ENCODE measurements around the gene PSMB1. TPM values are rescaled to one million over a fixed set of nuclear protein-coding genes. Genes with fewer than 3 reads are reported as not detected.

Gene PSMB1
- total RNA-seq, 5 donors from 2014 or later (not counting 1 experiment from before 2014, with no cell fraction given) = 85.6 to 106 (median 94.6) TPM

DNA sequence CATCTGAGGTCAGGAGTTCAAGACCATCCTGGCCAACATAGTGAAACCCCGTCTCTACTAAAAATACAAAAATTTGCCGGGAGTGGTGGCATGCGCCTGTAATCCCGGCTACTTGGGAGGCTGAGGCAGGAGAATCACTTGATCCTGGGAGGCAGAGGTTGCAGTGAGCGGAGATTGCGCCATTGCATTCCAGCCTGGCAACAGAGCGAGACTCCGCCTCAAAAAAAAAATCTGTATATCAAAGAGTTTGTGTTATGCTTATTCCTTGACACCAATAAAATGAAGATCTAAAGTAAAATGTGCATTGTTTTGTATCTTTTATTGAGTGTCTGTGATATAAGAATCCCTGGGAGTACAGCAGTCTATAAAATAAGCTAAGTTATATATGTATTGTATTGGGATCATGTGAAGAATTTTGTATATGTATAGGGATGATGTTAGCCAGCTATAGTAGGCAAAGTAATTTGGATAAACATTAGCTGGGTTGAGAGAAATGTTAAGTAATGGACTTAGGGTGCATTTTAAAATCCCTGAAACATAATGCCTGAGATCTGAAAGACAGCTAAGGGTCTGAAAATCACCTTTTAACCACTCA is 11.9 kb upstream of the PSMB1 start:
- Mint-ChIP-seq H3K4me3 (no peak overlapping the region), H3K9me3 (no peaks in the 10 kb centered on the region), H3K36me3 (peaks cover 46% of the 10 kb centered on the region), H3K27me3 (no peaks in the 10 kb centered on the region), H3K27ac (no peak overlapping the region), H3K4me1 (peaks cover 19 to 27% (median 26%) of the 10 kb centered on the region in 3 donors)
- Histone ChIP-seq H3K36me3 (ENCODE audit: control insufficient read depth in 2 of 2, extremely low read depth in 1 of 2, insufficient read depth in 1 of 2, low read length in 1 of 2) (peaks cover 3 to 71% of the 10 kb centered on the region in 2 donors), H3K9me3 (no peaks in the 10 kb centered on the region), H3K4me3 (ENCODE audit: control insufficient read depth in 1 of 2, extremely low read depth in 1 of 2, low read length in 1 of 2) (no peak overlapping the region), H3K4me1 (ENCODE audit: control insufficient read depth in 1 of 2, extremely low read depth in 1 of 2, insufficient read depth in 2 of 2, low read length in 2 of 2) (no peaks in the 10 kb centered on the region), H3K27ac (ENCODE audit: low read length) (no peak overlapping the region), H3K27me3 (replicated peaks in 1 of 2; ENCODE audit: control insufficient read depth in 2 of 2, extremely low read depth in 1 of 2, insufficient read depth in 2 of 2, low read length in 1 of 2) (no peaks in the 10 kb centered on the region)
- no peak for DNase-seq
- no peak for ATAC-seq (replicated peaks in 1 of 4)
- CTCF ChIA-PET = interaction anchor here in 1 of 2 donors (0.8 kb wide), 1 partner anchor 13 kb away, joined by 4 read pairs; no protein-coding TSS in a partner anchor
- POLR2A ChIA-PET = interaction anchor here in 1 of 2 donors (0.6 kb wide), 1 partner anchor 726 kb away, joined by 3 read pairs; no protein-coding TSS in a partner anchor
- WGBS (ENCODE audit: insufficient coverage) = no CpG with 5 or more reads among the region's 8 CpGs

DNA sequence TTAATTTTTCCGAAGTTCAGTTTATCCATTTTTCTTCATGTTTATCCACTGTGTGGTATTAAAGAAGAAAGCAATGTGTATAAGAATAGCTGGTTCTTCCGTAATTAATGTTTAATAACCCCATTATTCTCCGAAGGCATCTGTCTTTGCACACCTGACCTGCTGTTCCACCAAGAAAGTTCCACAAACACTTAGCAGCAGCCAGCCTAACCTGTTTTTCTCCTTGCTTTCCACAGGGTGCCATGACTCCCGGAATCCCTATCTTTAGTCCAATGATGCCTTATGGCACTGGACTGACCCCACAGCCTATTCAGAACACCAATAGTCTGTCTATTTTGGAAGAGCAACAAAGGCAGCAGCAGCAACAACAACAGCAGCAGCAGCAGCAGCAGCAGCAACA is 8.4 kb upstream of the PSMB1 start:
- DNase-seq (no peak), ATAC-seq (replicated peaks in 1 of 4) (no peak)
- Mint-ChIP-seq H3K36me3 (peaks cover 53% of the 10 kb centered on the region), H3K27ac (no peak overlapping the region), H3K4me1 (peaks cover 41 to 55% (median 48%) of the 10 kb centered on the region in 3 donors), H3K4me3 (no peak overlapping the region), H3K27me3 (no peaks in the 10 kb centered on the region), H3K9me3 (no peaks in the 10 kb centered on the region)
- H3K27me3 ChIP-seq (replicated peaks in 1 of 2; ENCODE audit: control insufficient read depth in 2 of 2, extremely low read depth in 1 of 2, insufficient read depth in 2 of 2, low read length in 1 of 2) = no peaks in the 10 kb centered on the region
- peaks cover 5 to 69% of the 10 kb centered on the region in 2 donors for H3K36me3 ChIP-seq (ENCODE audit: control insufficient read depth in 2 of 2, extremely low read depth in 1 of 2, insufficient read depth in 1 of 2, low read length in 1 of 2)
- WGBS (ENCODE audit: insufficient coverage) = 100% methylated on average over 2 of the region's 4 CpGs
- H3K27ac ChIP-seq (ENCODE audit: low read length) = no peak overlapping the region
- ChIA-PET CTCF (no interaction called here), POLR2A (no interaction called here)
- H3K9me3 ChIP-seq = no peaks in the 10 kb centered on the region
- H3K4me1 ChIP-seq (ENCODE audit: control insufficient read depth in 1 of 2, extremely low read depth in 1 of 2, insufficient read depth in 2 of 2, low read length in 2 of 2) = no peaks in the 10 kb centered on the region
- no peak overlapping the region for H3K4me3 ChIP-seq (ENCODE audit: control insufficient read depth in 1 of 2, extremely low read depth in 1 of 2, low read length in 1 of 2)

DNA sequence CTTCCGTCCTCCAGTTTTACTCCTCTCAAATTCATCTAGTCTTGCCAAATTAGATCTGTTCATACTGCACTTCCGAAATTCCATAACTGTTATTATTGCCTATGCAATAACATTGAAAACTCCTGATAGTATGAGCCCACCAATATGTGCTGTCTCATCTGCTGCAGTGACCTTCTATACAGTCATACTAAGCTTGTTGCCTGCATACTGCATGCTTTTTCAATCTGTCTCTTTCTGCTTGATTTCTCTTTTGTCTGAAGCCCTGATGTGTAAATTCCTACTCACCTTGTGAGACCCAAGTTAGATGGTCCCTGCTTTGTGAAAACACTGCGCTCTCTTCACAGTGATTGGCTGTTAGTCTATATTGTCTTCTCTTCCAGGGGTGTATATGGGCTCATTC is 2.2 kb upstream of the PSMB1 start:
- Mint-ChIP-seq H3K27ac (no peak overlapping the region), H3K27me3 (no peaks in the 10 kb centered on the region), H3K4me1 (peaks cover 32 to 34% (median 33%) of the 10 kb centered on the region in 3 donors), H3K9me3 (no peaks in the 10 kb centered on the region), H3K4me3 (no peak overlapping the region), H3K36me3 (peaks cover 26% of the 10 kb centered on the region)
- Histone ChIP-seq H3K36me3 (ENCODE audit: control insufficient read depth in 2 of 2, extremely low read depth in 1 of 2, insufficient read depth in 1 of 2, low read length in 1 of 2) (peaks cover 2 to 25% of the 10 kb centered on the region in 2 donors), H3K9me3 (no peaks in the 10 kb centered on the region), H3K27ac (ENCODE audit: low read length) (no peak overlapping the region), H3K4me1 (ENCODE audit: control insufficient read depth in 1 of 2, extremely low read depth in 1 of 2, insufficient read depth in 2 of 2, low read length in 2 of 2) (peaks cover 23 to 25% of the 10 kb centered on the region in 2 experiments), H3K27me3 (replicated peaks in 1 of 2; ENCODE audit: control insufficient read depth in 2 of 2, extremely low read depth in 1 of 2, insufficient read depth in 2 of 2, low read length in 1 of 2) (no peaks in the 10 kb centered on the region), H3K4me3 (ENCODE audit: control insufficient read depth in 1 of 2, extremely low read depth in 1 of 2, low read length in 1 of 2) (no peak overlapping the region)
- ATAC-seq (replicated peaks in 1 of 4) (no peak), DNase-seq (no peak)
- ChIA-PET POLR2A (no interaction called here), CTCF (no interaction called here)
- WGBS (ENCODE audit: insufficient coverage) = 61% methylated on average over 3 of the region's 3 CpGs

DNA sequence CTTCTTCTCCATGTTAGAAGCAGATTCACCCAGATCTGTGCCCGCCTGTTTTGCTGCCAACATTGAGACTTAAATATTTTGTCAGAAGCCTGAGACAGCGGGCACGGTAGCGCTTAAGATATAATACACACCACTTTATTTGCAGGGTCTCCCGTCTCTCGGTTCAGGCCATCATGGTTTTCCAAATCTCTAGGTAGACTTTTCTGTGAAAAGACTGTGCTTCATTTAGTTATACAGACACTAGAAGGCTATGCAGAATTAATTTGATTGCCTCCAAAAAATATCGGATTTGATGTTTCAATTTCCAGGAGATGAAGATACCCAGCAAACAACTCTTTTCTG is 1.7 kb upstream of the PSMB1 start:
- no peak for ATAC-seq (replicated peaks in 1 of 4)
- H3K9me3 ChIP-seq = no peaks in the 10 kb centered on the region
- peak in 4 of 35 experiments; percentile 0 to 8 (median 0) for DNase-seq
- WGBS (ENCODE audit: insufficient coverage) = 0% methylated on average over 4 of the region's 7 CpGs
- peaks cover 23 to 25% of the 10 kb centered on the region in 2 experiments for H3K4me1 ChIP-seq (ENCODE audit: control insufficient read depth in 1 of 2, extremely low read depth in 1 of 2, insufficient read depth in 2 of 2, low read length in 2 of 2)
- Mint-ChIP-seq H3K36me3 (peaks cover 25% of the 10 kb centered on the region), H3K27ac (no peak overlapping the region), H3K4me1 (peaks cover 27 to 37% (median 36%) of the 10 kb centered on the region in 3 donors), H3K4me3 (no peak overlapping the region), H3K9me3 (no peaks in the 10 kb centered on the region), H3K27me3 (no peaks in the 10 kb centered on the region)
- POLR2A ChIA-PET = no interaction called here
- H3K36me3 ChIP-seq (ENCODE audit: control insufficient read depth in 2 of 2, extremely low read depth in 1 of 2, insufficient read depth in 1 of 2, low read length in 1 of 2) = peaks cover 2 to 22% of the 10 kb centered on the region in 2 donors
- peak overlapping the region; percentile 86 to 100 for H3K4me3 ChIP-seq (ENCODE audit: control insufficient read depth in 1 of 2, extremely low read depth in 1 of 2, low read length in 1 of 2)
- no peaks in the 10 kb centered on the region for H3K27me3 ChIP-seq (replicated peaks in 1 of 2; ENCODE audit: control insufficient read depth in 2 of 2, extremely low read depth in 1 of 2, insufficient read depth in 2 of 2, low read length in 1 of 2)
- peak overlapping the region; percentile 88 for H3K27ac ChIP-seq (ENCODE audit: low read length)
- CTCF ChIA-PET = no interaction called here

DNA sequence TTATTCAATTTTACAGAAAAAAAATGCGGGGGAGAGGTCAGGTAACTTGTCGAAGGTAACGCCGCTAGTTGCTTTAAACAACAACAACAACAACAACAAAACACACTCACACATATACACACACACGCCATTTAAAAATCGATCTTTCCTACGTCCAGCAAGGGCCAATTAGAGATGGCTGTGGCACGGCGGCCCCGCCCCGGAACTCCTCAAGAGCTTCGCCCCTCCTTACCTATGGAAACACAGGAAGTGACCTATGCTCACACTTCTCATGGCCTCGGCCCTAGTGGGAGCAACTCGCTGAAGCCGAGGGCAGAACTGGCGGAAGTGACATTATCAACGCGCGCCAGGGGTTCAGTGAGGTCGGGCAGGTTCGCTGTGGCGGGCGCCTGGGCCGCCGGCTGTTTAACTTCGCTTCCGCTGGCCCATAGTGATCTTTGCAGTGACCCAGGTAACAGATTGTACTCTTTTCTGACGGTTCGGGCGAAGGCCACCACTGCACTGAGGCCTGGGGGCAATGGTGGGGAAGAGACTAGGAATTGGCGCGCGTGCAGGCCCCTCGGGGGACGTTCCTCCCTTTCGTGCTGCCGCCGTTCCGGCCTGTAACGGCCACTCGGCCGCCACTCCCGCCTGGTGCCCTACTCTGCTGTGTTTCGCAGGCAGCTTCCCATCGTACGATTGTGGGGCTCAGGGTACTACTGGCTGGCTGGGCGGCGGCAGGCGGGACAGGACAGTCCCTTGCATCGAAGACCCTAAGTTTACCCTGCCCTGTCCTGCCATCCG is 1.1 kb upstream of the PSMB1 start, which contains the start of gene TBP:
TSS of gene TBP (plus strand) at position 357 of the 783 bp plus-strand sequence. CDS start 2,661 bp downstream, outside the sequence.
- WGBS (ENCODE audit: insufficient coverage) = 0% methylated on average over 46 of the region's 51 CpGs
- ChIA-PET CTCF (interaction anchor here in 1 of 2 donors (0.7 to 2.9 kb wide), 4 partner anchors 30 to 853 kb away, joined by 3 to 22 read pairs (median 4); partner anchors contain the start of genes C6orf120, DYNLT2, ERMARD and PDCD2), POLR2A (interaction anchor here (0.7 to 1.6 kb wide), 3 partner anchors 24 to 30 kb away, joined by 3 to 9 read pairs (median 3); partner anchors contain the start of gene PDCD2 (in 2 of the 2))
- Histone ChIP-seq H3K4me3 (ENCODE audit: control insufficient read depth in 1 of 2, extremely low read depth in 1 of 2, low read length in 1 of 2) (peak within 1 kb of the TSS; percentile 86 to 100), H3K4me1 (ENCODE audit: control insufficient read depth in 1 of 2, extremely low read depth in 1 of 2, insufficient read depth in 2 of 2, low read length in 2 of 2) (peaks cover 25% of the 10 kb centered on the region in 2 experiments), H3K27ac (ENCODE audit: low read length) (peak within 1 kb of the TSS; percentile 88), H3K9me3 (no peaks in the 10 kb centered on the region), H3K36me3 (ENCODE audit: control insufficient read depth in 2 of 2, extremely low read depth in 1 of 2, insufficient read depth in 1 of 2, low read length in 1 of 2) (peaks cover 2 to 25% of the 10 kb centered on the region in 2 donors), H3K27me3 (replicated peaks in 1 of 2; ENCODE audit: control insufficient read depth in 2 of 2, extremely low read depth in 1 of 2, insufficient read depth in 2 of 2, low read length in 1 of 2) (no peaks in the 10 kb centered on the region)
- Mint-ChIP-seq H3K36me3 (peaks cover 22% of the 10 kb centered on the region), H3K4me1 (peaks cover 21 to 39% (median 38%) of the 10 kb centered on the region in 3 donors), H3K27ac (no peak within 1 kb of the TSS), H3K4me3 (no peak within 1 kb of the TSS), H3K27me3 (no peaks in the 10 kb centered on the region), H3K9me3 (no peaks in the 10 kb centered on the region)
- DNase-seq = peak; percentile 93 to 99 (median 98)
- peak; percentile 92 to 96 (median 94) for ATAC-seq (replicated peaks in 1 of 4)

DNA sequence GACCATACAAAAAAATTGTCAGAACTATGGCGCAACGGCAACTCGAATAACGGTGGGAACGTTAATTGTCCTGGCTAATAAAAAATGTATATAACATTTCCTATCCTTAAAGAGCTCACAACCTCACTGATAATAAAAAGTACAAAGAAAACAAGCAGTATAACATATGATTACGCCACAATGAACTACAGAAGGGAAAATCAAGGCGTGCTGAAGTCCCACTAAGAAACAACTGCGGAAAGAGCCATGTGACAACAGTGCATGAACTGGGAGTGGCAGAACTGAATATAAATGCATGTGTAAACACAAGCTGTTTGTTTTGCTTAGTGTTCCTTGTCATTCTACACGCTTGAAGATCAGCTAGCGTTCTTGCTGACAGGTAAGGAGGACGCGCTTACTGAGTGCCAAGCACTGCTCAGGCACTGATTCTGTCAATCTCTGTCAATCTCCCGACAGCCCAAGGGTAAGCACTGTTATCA is 466 bp upstream of the PSMB1 start:
- CTCF ChIA-PET = interaction anchor here (0.7 to 2.9 kb wide), 5 partner anchors 24 to 852 kb away, joined by 3 to 22 read pairs (median 4); partner anchors contain the start of genes C6orf120 (in 1 of the 2), DYNLT2 (in 1 of the 2), ERMARD (in 1 of the 2) and PDCD2 (in 1 of the 2)
- H3K4me1 ChIP-seq (ENCODE audit: control insufficient read depth in 1 of 2, extremely low read depth in 1 of 2, insufficient read depth in 2 of 2, low read length in 2 of 2) = peaks cover 25% of the 10 kb centered on the region in 2 experiments
- Mint-ChIP-seq H3K4me3 (no peak overlapping the region), H3K27ac (no peak overlapping the region), H3K9me3 (no peaks in the 10 kb centered on the region), H3K27me3 (no peaks in the 10 kb centered on the region), H3K36me3 (peaks cover 23% of the 10 kb centered on the region), H3K4me1 (peaks cover 16 to 42% (median 41%) of the 10 kb centered on the region in 3 donors)
- ATAC-seq (replicated peaks in 1 of 4) (peak; percentile 70 to 74 (median 72)), DNase-seq (peak in 19 of 35 experiments; percentile 2 to 78 (median 54))
- no peaks in the 10 kb centered on the region for H3K27me3 ChIP-seq (replicated peaks in 1 of 2; ENCODE audit: control insufficient read depth in 2 of 2, extremely low read depth in 1 of 2, insufficient read depth in 2 of 2, low read length in 1 of 2)
- H3K4me3 ChIP-seq (ENCODE audit: control insufficient read depth in 1 of 2, extremely low read depth in 1 of 2, low read length in 1 of 2) = peak overlapping the region; percentile 86 to 100
- H3K27ac ChIP-seq (ENCODE audit: low read length) = peak overlapping the region; percentile 88
- WGBS (ENCODE audit: insufficient coverage) = 3% methylated on average over 8 of the region's 13 CpGs
- H3K9me3 ChIP-seq = no peaks in the 10 kb centered on the region
- H3K36me3 ChIP-seq (ENCODE audit: control insufficient read depth in 2 of 2, extremely low read depth in 1 of 2, insufficient read depth in 1 of 2, low read length in 1 of 2) = peaks cover 2 to 27% of the 10 kb centered on the region in 2 donors
- POLR2A ChIA-PET = interaction anchor here (0.7 to 1.6 kb wide), 3 partner anchors 25 to 31 kb away, joined by 3 to 9 read pairs (median 3); partner anchors contain the start of gene PDCD2 (in 2 of the 2)
